ENCODE data around the gene UBTF.
A peak's percentile ranks its signal among the peaks of the same experiment; 100 is the strongest.

The UBTF gene

DNA sequence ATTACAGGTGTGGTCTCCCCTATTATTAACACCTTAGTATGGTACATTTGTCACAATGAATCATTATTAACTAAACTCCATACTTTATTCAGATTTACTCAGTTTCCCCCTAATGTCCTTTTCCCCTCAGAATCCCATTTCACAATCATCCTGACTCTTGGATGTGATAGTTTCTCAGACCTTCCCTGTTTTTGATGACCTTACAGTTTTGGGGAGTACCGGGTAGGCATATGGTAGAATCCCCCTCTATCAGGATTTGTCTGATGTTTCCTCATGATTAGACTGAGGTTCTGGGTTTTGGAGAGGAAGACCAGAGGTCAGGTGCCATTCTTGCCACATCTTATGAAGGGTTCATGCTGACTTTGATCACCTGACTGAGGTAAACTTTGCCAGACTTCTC lies 55.0 kb downstream of the UBTF start:
- no peak for DNase-seq

DNA sequence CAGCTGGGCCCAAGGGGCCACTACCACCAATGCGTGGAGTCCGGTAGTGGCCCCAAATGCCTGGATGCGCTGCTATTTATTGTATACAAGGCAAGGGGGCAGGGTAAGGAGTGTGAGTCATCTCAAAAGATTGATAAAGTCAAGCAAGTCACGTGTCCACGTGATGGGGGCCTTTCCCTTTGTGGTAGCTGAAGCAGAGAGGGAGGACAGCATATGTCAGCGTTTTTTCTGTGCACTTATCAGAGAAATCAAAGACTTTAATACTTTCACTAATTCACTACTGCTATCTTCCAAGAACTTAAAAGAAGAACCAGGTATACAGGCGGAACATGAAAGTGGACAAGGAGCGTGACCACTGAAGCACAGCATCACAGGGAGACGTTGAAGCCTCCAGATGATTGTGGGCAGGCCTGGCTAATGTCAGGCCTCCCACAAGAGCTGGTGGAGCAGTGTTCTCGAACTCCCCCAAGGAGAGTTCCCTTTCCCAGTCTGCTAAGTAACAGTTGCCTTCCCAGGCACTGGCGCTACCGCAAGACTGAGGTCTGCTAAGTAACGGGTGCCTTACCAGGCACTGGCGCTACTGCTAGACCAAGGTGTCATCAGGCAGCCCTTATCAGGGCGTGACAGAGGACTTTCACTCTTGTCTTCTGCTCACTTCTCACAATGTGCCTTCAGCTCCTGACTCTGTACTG lies 59.8 kb downstream of the UBTF start:
- DNase-seq: peak; percentile 17

DNA sequence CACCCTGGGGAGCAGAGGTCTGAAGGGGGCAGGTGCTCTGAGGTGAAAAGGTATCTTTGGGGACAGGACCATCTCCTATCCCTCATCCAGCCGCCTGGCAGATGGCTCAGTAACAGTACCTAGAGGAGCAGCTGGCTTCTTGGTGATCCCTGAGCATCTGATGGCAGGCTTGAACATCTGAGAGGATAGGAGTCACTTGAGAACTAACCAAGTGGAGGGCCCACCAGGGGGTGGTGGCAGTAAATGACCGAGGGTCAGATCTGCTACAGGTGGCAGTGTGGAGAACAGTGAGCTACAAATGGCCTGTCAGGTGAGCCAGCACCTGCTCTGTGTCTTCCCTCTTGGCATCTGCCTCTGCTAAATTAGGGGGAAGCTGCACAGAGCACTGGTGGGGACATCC lies 64.0 kb downstream of the UBTF start:
- no peak for DNase-seq

Measured in fibroblast of skin of right quadriceps (primary cell).